Common myeloid progenitor, CD34-positive (primary cell): ENCODE measurements around the gene SYCN.

Experiments used
- CTCF ChIA-PET: fragments of 350-600 bp; sonication (Branson Sonifier 250); formaldehyde crosslinking; loops from one replicate; lab custom pipeline; 2021; ENCODE audit warnings: antibody characterized with exemption; lab: Charles Lee
- POLR2A ChIA-PET: fragments of 350-600 bp; sonication (Branson Sonifier 250); formaldehyde crosslinking; loops from one replicate; lab custom pipeline; 2021; ENCODE audit warnings: antibody characterized with exemption; lab: Charles Lee
- DNase-seq, 3 donors: peaks; one replicate each; pipeline versions ENCODE4 v3.0.0 to v3.0.0-alpha.2; 2013
- H3K27ac ChIP-seq, 2 experiments: 1 replicate in 1 of 2; 2 replicates in 1 of 2; pipeline ENCODE4 v1.7.0; 2013; ENCODE audit warnings: inconsistent platforms in 2 of 2, low read length in 2 of 2, mild to moderate bottlenecking in 2 of 2, low read depth in 1 of 2, moderate library complexity in 1 of 2; ENCODE audit not compliant: severe bottlenecking in 2 of 2, insufficient read depth in 1 of 2, poor library complexity in 1 of 2
- H3K27me3 ChIP-seq, 5 experiments: replicated peaks in 2 of 5; 1 replicate in 3 of 5; 2 replicates in 2 of 5; pipeline versions ENCODE4 v1.6.1 to v1.7.0; 2013; ENCODE audit warnings: low read length in 4 of 5, mild to moderate bottlenecking in 2 of 5, moderate library complexity in 2 of 5, inconsistent platforms in 1 of 5; ENCODE audit not compliant: insufficient read depth in 5 of 5, control insufficient read depth in 4 of 5
- H3K36me3 ChIP-seq, 4 experiments: 1 replicate in 2 of 4; 2 replicates in 2 of 4; pipeline versions ENCODE4 v1.6.1 to v1.7.0; 2013; ENCODE audit warnings: low read length in 3 of 4, control low read depth in 1 of 4, mild to moderate bottlenecking in 1 of 4; ENCODE audit not compliant: control insufficient read depth in 4 of 4, insufficient read depth in 4 of 4
- H3K4me1 ChIP-seq, 4 experiments: 1 replicate in 3 of 4; 2 replicates in 1 of 4; pipeline versions ENCODE4 v1.6.1 to v1.7.1; 2013; ENCODE audit warnings: low read length in 3 of 4, mild to moderate bottlenecking in 3 of 4, control low read depth in 1 of 4, inconsistent platforms in 1 of 4, moderate library complexity in 1 of 4; ENCODE audit not compliant: control insufficient read depth in 4 of 4, insufficient read depth in 4 of 4; ENCODE audit errors: control extremely low read depth in 1 of 4
- H3K4me3 ChIP-seq, 7 experiments: 1 replicate in 4 of 7; 2 replicates in 3 of 7; pipeline versions ENCODE4 v1.5.1 to v1.7.0; 2013; ENCODE audit warnings: mild to moderate bottlenecking in 7 of 7, low read length in 6 of 7, moderate library complexity in 6 of 7, inconsistent platforms in 2 of 7, low read depth in 2 of 7, control low read depth in 1 of 7; ENCODE audit not compliant: insufficient read depth in 4 of 7, control insufficient read depth in 1 of 7; ENCODE audit errors: extremely low read depth in 1 of 7
- H3K9me3 ChIP-seq, 5 experiments: 1 replicate in 4 of 5; 2 replicates in 1 of 5; pipeline versions ENCODE4 v1.6.1 to v1.7.1; 2013; ENCODE audit warnings: low read length in 4 of 5, mild to moderate bottlenecking in 2 of 5, inconsistent platforms in 1 of 5, low read depth in 1 of 5, moderate library complexity in 1 of 5; ENCODE audit not compliant: control insufficient read depth in 4 of 5, insufficient read depth in 2 of 5; ENCODE audit errors: control extremely low read depth in 1 of 5
- WGBS: methylation state at CpG from one replicate; pipeline ENCODE4 v1.1.5; 2013; ENCODE audit not compliant: insufficient coverage; 5-methylcytosine and 5-hydroxymethylcytosine counted together

SYCN gene

GRCh38 chr19:39205449-39205764, 1.3 kb upstream of the SYCN start:
- Histone ChIP-seq H3K9me3 (no peaks in the 10 kb centered on the region), H3K36me3 (no peaks in the 10 kb centered on the region), H3K4me1 (peaks cover 0 to 5% (median 1%) of the 10 kb centered on the region in 4 experiments), H3K27me3 (peaks cover 0 to 48% (median 23%) of the 10 kb centered on the region in 5 experiments), H3K4me3 (no peak overlapping the region), H3K27ac (no peak overlapping the region)
- ChIA-PET POLR2A (interaction anchor here (0.7 kb wide), 1 partner anchor 8 kb away, joined by 3 read pairs; the partner anchor contains the start of gene NCCRP1), CTCF (interaction anchor here (1.1 kb wide), 1 partner anchor 95 kb away, joined by 3 read pairs; no protein-coding TSS in a partner anchor)
- no CpG with 5 or more reads among the region's 3 CpGs for WGBS
- DNase-seq: no peak

- DNase-seq: no peak
- Histone ChIP-seq H3K36me3 (no peaks in the 10 kb centered on the region), H3K4me1 (peaks cover 0 to 5% (median 1%) of the 10 kb centered on the region in 4 experiments), H3K27me3 (peaks cover 0 to 69% (median 27%) of the 10 kb centered on the region in 5 experiments), H3K27ac (no peak overlapping the region), H3K4me3 (no peak overlapping the region), H3K9me3 (no peaks in the 10 kb centered on the region)
- CTCF ChIA-PET: interaction anchor here (0.7 kb wide), 1 partner anchor 173 kb away, joined by 3 read pairs; no protein-coding TSS in a partner anchor
- WGBS: 75% methylated on average over 1 of the region's 1 CpG
- POLR2A ChIA-PET: no interaction called here
Measured at GRCh38 chr19:39202998-39203355, 1.1 kb downstream of the SYCN start.

GRCh38 chr19:39200803-39201115, 3.3 kb downstream of the SYCN start:
- ChIA-PET POLR2A (no interaction called here), CTCF (no interaction called here)
- Histone ChIP-seq H3K36me3 (no peaks in the 10 kb centered on the region), H3K27ac (no peak overlapping the region), H3K4me1 (peaks cover 0 to 15% (median 8%) of the 10 kb centered on the region in 4 experiments), H3K9me3 (no peaks in the 10 kb centered on the region), H3K27me3 (peaks cover 0 to 91% (median 38%) of the 10 kb centered on the region in 5 experiments), H3K4me3 (no peak overlapping the region)
- 95% methylated on average over 3 of the region's 3 CpGs for WGBS
- DNase-seq: no peak

- Histone ChIP-seq H3K4me1 (peaks cover 0 to 19% (median 8%) of the 10 kb centered on the region in 4 experiments), H3K9me3 (no peaks in the 10 kb centered on the region), H3K27me3 (peaks cover 0 to 93% (median 35%) of the 10 kb centered on the region in 5 experiments), H3K36me3 (no peaks in the 10 kb centered on the region), H3K4me3 (no peak overlapping the region), H3K27ac (no peak overlapping the region)
- no peak for DNase-seq
- ChIA-PET POLR2A (no interaction called here), CTCF (interaction anchor here (1.6 kb wide), 1 partner anchor 10 kb away, joined by 4 read pairs; no protein-coding TSS in a partner anchor)
- 85% methylated on average over 25 of the region's 32 CpGs for whole genome bisulfite sequencing
Measured at GRCh38 chr19:39200066-39200802, 3.8 kb downstream of the SYCN start.

GRCh38 chr19:39199025-39199424, 5.0 kb downstream of the SYCN start:
- ChIA-PET CTCF (interaction anchor here (0.5 to 1.6 kb wide), 3 partner anchors 11 to 24 kb away, joined by 3 to 4 read pairs (median 3); no protein-coding TSS in a partner anchor), POLR2A (interaction anchor here (1.0 kb wide), 1 partner anchor 238 kb away, joined by 3 read pairs; no protein-coding TSS in a partner anchor)
- Histone ChIP-seq H3K4me1 (peaks cover 0 to 19% (median 7%) of the 10 kb centered on the region in 4 experiments), H3K9me3 (no peaks in the 10 kb centered on the region), H3K27me3 (peaks cover 0 to 87% (median 34%) of the 10 kb centered on the region in 5 experiments), H3K27ac (no peak overlapping the region), H3K36me3 (no peaks in the 10 kb centered on the region), H3K4me3 (no peak overlapping the region)
- no peak for DNase-seq
- 69% methylated on average over 11 of the region's 11 CpGs for WGBS

- no peak overlapping the region for H3K27ac ChIP-seq
- peaks cover 0 to 16% (median 6%) of the 10 kb centered on the region in 4 experiments for H3K4me1 ChIP-seq
- CTCF ChIA-PET: no interaction called here
- H3K36me3 ChIP-seq: no peaks in the 10 kb centered on the region
- no peak for DNase-seq
- WGBS: 42% methylated on average over 1 of the region's 5 CpGs
- POLR2A ChIA-PET: no interaction called here
- H3K4me3 ChIP-seq: no peak overlapping the region
- H3K9me3 ChIP-seq: no peaks in the 10 kb centered on the region
- H3K27me3 ChIP-seq: peaks cover 0 to 76% (median 26%) of the 10 kb centered on the region in 5 experiments
Measured at GRCh38 chr19:39197808-39198207, 6.3 kb downstream of the SYCN start.
